Activated naive CD4-positive, alpha-beta T cell treated with anti-CD3 and anti-CD28 coated beads, Interleukin-2, amount 50 U/mL, for 24 hours (primary cell): ENCODE data around the gene OR5A2.
"Not testable (repeated sequence)": the region's sequence is repeated elsewhere in the genome, so short reads cannot be mapped to it uniquely, and the experiment has no call there.

Source experiments
- H3K27ac Mint-ChIP-seq: one replicate; pipeline ENCODE4 v1.8.0; 2021; ENCODE audit warnings: mild to moderate bottlenecking, mixed read lengths
- H3K27me3 Mint-ChIP-seq: one replicate; pipeline ENCODE4 v1.8.0; 2021; ENCODE audit warnings: mixed read lengths
- H3K36me3 Mint-ChIP-seq: one replicate; pipeline ENCODE4 v1.8.0; 2021; ENCODE audit warnings: mixed read lengths
- H3K4me1 Mint-ChIP-seq: one replicate; pipeline ENCODE4 v1.8.0; 2021; ENCODE audit warnings: mixed read lengths
- H3K4me3 Mint-ChIP-seq: one replicate; pipeline ENCODE4 v1.8.0; 2021; ENCODE audit warnings: mild to moderate bottlenecking, mixed read lengths
- H3K9me3 Mint-ChIP-seq: one replicate; pipeline ENCODE4 v1.8.0; 2021; ENCODE audit warnings: mixed read lengths

The OR5A2 gene

DNA sequence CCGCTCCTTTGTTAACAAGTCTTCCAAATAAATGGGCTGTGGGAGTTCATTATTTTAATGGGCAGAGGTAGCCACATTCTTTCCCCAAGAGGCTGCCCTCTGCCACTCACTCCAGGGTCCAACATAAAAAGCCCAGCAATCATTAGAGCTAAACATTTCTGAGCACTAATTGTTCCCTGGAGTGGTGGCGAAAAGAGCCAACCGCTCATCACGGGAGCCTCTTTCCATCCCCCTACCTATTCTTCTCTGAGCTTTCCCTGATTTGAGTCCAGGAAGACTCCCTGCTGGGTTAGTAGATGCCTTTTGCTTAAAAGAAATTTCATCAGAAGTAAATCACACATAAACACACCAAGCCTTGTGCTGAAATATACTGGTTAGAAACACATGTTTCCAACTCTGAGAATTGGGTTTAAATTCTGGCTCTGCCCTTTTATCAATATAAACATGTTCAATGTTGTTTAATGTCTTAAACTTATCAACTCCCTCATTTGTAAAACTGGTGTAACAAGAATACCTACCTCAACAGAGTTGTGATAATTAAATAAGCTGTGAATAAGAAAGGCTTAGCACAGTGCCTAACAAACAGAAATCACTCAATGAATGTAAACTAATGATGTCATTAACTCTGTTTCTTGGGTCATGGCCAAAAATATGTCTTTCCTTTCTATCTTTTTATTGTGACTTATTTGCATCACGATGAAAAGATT is at the start of gene OR5A2:
Gene OR5A2 (minus strand): TSS at position 53 of the 707 bp plus-strand sequence. CDS start 3,460 bp downstream, outside the sequence.
- Mint-ChIP-seq H3K27ac (no peak within 1 kb of the TSS), H3K4me1 (no peaks in the 10 kb centered on the region), H3K27me3 (peaks cover 6% of the 10 kb centered on the region), H3K9me3 (no peaks in the 10 kb centered on the region), H3K36me3 (no peaks in the 10 kb centered on the region), H3K4me3 (no peak within 1 kb of the TSS)

- Mint-ChIP-seq H3K36me3 (no peaks in the 10 kb centered on the region), H3K4me1 (no peaks in the 10 kb centered on the region), H3K27me3 (peaks cover 4% of the 10 kb centered on the region), H3K4me3 (no peak overlapping the region), H3K9me3 (no peaks in the 10 kb centered on the region), H3K27ac (no peak overlapping the region)
Measured at GRCh38 chr11:59475176-59475575, 49.0 kb upstream of the OR5A2 start.

DNA sequence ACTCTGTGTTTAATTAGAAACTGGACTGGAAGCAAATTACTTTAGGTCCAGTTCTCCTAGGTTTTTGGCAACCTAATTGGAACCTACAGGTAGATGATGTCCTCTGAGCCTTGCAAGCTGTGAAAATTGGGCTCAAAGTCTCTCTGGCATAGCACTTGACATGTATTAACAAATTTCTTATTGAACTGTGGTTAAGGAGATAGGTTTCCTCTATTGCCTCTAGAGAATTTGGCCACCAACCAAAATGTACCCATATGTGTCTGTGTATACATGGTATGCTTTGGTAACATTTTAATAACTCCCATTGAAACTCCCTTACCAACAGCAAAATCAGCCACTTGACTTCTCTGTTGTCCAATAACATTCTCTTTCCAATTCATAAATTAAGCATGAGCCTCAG is 46.8 kb upstream of the OR5A2 start, which contains the start of gene OR4D10:
Gene OR4D10 (plus strand): TSS at position 301 of the 400 bp plus-strand sequence. CDS start 4,115 bp downstream, outside the sequence.
- Mint-ChIP-seq H3K27ac (no peak within 1 kb of the TSS), H3K27me3 (peaks cover 8% of the 10 kb centered on the region), H3K4me1 (no peaks in the 10 kb centered on the region), H3K9me3 (no peaks in the 10 kb centered on the region), H3K4me3 (no peak within 1 kb of the TSS), H3K36me3 (no peaks in the 10 kb centered on the region)

GRCh38 chr11:59463190-59463641 is 37.0 kb upstream of the OR5A2 start:
- H3K27me3 Mint-ChIP-seq = peaks cover 11% of the 10 kb centered on the region
- H3K36me3 Mint-ChIP-seq = no peaks in the 10 kb centered on the region
- no peaks in the 10 kb centered on the region for H3K4me1 Mint-ChIP-seq
- no peak overlapping the region for H3K4me3 Mint-ChIP-seq
- no peak overlapping the region for H3K27ac Mint-ChIP-seq
- H3K9me3 Mint-ChIP-seq = no peaks in the 10 kb centered on the region

DNA sequence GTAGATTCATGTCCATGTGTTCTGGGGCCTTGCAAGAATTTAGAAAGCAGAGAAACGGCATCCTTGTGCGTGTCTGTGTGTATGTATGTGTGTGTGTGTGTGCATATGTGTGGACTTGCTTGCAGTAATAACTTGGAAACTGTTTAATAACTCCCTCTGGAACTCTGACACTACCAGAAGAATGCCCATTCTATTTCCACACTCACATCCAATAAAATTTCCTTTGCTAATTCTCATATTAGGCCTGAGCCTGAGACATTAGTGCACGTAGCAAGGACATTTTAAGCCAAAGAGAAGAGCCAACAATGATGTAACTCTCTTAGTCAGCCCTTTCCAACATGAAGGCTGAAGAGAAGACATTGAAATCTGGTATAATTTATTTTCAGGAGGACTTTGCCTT is 33.7 kb upstream of the OR5A2 start:
- peaks cover 10% of the 10 kb centered on the region for H3K27me3 Mint-ChIP-seq
- no peak overlapping the region for H3K4me3 Mint-ChIP-seq
- no peak overlapping the region for H3K27ac Mint-ChIP-seq
- no peaks in the 10 kb centered on the region for H3K4me1 Mint-ChIP-seq
- no peaks in the 10 kb centered on the region for H3K9me3 Mint-ChIP-seq
- no peaks in the 10 kb centered on the region for H3K36me3 Mint-ChIP-seq

DNA sequence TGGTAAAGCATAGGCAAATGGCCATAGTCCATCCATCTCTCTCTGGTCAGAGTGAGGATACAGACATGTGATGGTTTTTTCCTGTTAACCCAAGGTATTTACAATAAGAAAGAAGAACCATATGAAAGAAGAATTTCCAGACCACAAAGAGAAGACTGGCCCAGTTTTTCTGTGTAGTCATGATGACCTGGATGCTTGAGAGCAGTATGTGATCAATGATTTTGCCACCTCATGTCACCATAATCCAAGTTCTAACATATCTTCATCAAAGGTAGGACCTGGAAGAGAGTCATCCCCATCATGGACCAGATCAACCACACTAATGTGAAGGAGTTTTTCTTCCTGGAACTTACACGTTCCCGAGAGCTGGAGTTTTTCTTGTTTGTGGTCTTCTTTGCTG is 30.4 kb upstream of the OR5A2 start, which contains the start of gene OR4D6:
Gene OR4D6 (plus strand): TSS at position 301 of the 400 bp plus-strand sequence. CDS start 0 bp downstream, at position 301.
- Mint-ChIP-seq H3K4me3 (no peak within 1 kb of the TSS), H3K36me3 (no peaks in the 10 kb centered on the region), H3K27me3 (peaks cover 6% of the 10 kb centered on the region), H3K9me3 (no peaks in the 10 kb centered on the region), H3K4me1 (no peaks in the 10 kb centered on the region), H3K27ac (no peak within 1 kb of the TSS)

GRCh38 chr11:59448484-59448883 is 22.3 kb upstream of the OR5A2 start:
- Mint-ChIP-seq H3K27ac (no peak overlapping the region), H3K27me3 (peaks cover 2% of the 10 kb centered on the region), H3K9me3 (peaks cover 8% of the 10 kb centered on the region), H3K4me3 (no peak overlapping the region), H3K36me3 (no peaks in the 10 kb centered on the region), H3K4me1 (no peaks in the 10 kb centered on the region)

DNA sequence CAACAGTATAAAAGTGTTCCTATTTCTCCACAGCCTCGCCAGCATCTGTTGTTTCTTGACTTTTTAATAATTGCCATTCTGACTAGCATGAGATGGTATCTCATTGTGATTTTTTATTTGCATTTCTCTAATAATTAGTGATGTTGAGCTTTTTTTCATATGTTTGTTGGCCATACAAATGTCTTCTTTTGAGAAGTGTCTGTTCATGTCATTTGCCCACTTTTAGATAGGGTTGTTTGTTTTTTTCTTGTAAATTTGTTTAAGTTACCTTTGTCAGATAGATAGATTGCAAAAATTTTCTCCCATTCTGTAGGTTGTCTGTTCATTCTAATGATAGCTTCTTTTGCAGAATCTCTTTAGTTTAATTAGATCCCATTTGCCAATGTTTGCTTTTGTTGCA is 19.4 kb upstream of the OR5A2 start:
- H3K4me1 Mint-ChIP-seq, H3K27me3 Mint-ChIP-seq, H3K9me3 Mint-ChIP-seq, H3K4me3 Mint-ChIP-seq, H3K36me3 Mint-ChIP-seq, H3K27ac Mint-ChIP-seq: not testable (repeated sequence)

DNA sequence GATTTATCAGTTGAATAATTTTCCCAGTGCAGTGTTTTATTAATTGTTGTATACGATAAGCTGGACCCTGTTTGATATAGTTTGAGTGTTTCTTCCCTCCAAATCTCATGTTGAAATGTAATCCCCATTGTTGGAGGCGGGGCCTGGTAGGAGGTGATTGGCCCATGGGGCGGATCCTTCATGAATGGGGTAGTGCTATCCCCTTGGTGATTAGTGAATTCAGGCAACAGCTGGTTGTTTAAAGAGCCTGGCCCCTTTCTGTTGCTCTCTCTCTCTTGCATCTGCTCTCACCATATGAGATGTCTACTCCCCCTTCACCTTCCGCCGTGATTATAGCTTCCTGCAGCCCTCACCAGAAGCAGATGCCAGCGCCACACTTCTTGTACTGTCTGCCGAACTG is 11.6 kb upstream of the OR5A2 start:
- Mint-ChIP-seq H3K27ac (no peak overlapping the region), H3K36me3 (no peaks in the 10 kb centered on the region), H3K9me3 (no peaks in the 10 kb centered on the region), H3K4me1 (no peaks in the 10 kb centered on the region), H3K27me3 (peaks cover 2% of the 10 kb centered on the region), H3K4me3 (no peak overlapping the region)

DNA sequence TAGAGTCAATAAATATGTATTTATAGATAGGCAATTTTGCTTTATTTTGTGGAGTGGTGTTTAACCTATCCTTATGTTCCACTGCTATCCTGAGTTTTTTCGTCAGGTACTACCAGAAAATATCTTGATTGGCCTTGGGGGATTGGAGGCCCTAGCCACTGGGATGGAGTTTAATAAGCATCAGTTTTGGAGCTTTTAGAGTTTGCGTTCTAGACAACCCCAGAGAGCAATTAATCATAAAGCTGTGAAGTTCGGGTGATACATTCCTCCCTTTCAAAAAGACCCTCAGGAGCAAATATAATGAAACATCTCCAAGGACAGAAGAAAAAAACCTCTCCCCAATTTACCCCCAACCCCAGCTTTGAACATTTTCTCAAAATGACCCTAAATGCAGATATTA is 10.0 kb upstream of the OR5A2 start, which contains the start of gene OR5A1:
Gene OR5A1 (plus strand): TSS at position 301 of the 400 bp plus-strand sequence. CDS start 6,700 bp downstream, outside the sequence.
- no peaks in the 10 kb centered on the region for H3K36me3 Mint-ChIP-seq
- peaks cover 4% of the 10 kb centered on the region for H3K27me3 Mint-ChIP-seq
- H3K4me1 Mint-ChIP-seq = no peaks in the 10 kb centered on the region
- no peak within 1 kb of the TSS for H3K4me3 Mint-ChIP-seq
- no peak within 1 kb of the TSS for H3K27ac Mint-ChIP-seq
- H3K9me3 Mint-ChIP-seq = no peaks in the 10 kb centered on the region

- no peak overlapping the region for H3K27ac Mint-ChIP-seq
- no peaks in the 10 kb centered on the region for H3K36me3 Mint-ChIP-seq
- no peaks in the 10 kb centered on the region for H3K4me1 Mint-ChIP-seq
- H3K27me3 Mint-ChIP-seq = peaks cover 6% of the 10 kb centered on the region
- no peak overlapping the region for H3K4me3 Mint-ChIP-seq
- no peaks in the 10 kb centered on the region for H3K9me3 Mint-ChIP-seq
Measured at GRCh38 chr11:59429924-59430516, 3.8 kb upstream of the OR5A2 start.

GRCh38 chr11:59427068-59427382 is 812 bp upstream of the OR5A2 start:
- H3K36me3 Mint-ChIP-seq = no peaks in the 10 kb centered on the region
- no peaks in the 10 kb centered on the region for H3K4me1 Mint-ChIP-seq
- H3K4me3 Mint-ChIP-seq = no peak overlapping the region
- peaks cover 7% of the 10 kb centered on the region for H3K27me3 Mint-ChIP-seq
- H3K9me3 Mint-ChIP-seq = no peaks in the 10 kb centered on the region
- no peak overlapping the region for H3K27ac Mint-ChIP-seq

DNA sequence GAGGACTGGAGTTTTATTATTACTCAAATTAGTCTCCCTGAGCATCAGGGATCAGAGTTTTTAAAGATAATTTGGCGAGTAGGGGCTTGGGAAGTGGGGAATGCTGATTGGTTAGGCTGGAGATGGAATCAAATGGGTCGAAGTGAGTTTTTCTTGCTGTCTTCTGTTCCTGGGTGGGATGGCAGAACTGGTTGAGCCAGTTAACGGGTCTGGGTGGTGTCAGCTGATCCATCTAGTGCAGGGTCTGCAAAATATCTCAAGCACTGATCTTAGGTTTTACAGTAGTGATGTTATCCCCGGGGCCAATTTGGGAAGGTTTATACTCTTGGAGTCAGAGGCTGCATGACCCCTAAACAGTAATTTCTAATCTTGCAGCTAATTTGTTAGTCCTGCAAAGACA is 1.1 kb downstream of the OR5A2 start:
- Mint-ChIP-seq H3K4me3 (no peak overlapping the region), H3K27me3 (peaks cover 4% of the 10 kb centered on the region), H3K4me1 (no peaks in the 10 kb centered on the region), H3K27ac (no peak overlapping the region), H3K36me3 (no peaks in the 10 kb centered on the region), H3K9me3 (no peaks in the 10 kb centered on the region)

GRCh38 chr11:59423835-59424234 is 2.4 kb downstream of the OR5A2 start:
- Mint-ChIP-seq H3K9me3 (no peaks in the 10 kb centered on the region), H3K4me3 (no peak overlapping the region), H3K36me3 (no peaks in the 10 kb centered on the region), H3K27ac (no peak overlapping the region), H3K4me1 (no peaks in the 10 kb centered on the region), H3K27me3 (peaks cover 3% of the 10 kb centered on the region)

GRCh38 chr11:59418156-59418555 is 8.1 kb downstream of the OR5A2 start:
- Mint-ChIP-seq H3K27ac (no peak overlapping the region), H3K4me1 (no peaks in the 10 kb centered on the region), H3K27me3 (peaks cover 26% of the 10 kb centered on the region), H3K4me3 (no peak overlapping the region), H3K36me3 (no peaks in the 10 kb centered on the region), H3K9me3 (no peaks in the 10 kb centered on the region)

GRCh38 chr11:59417023-59417422 is 9.2 kb downstream of the OR5A2 start:
- Mint-ChIP-seq H3K27me3 (peaks cover 29% of the 10 kb centered on the region), H3K9me3 (no peaks in the 10 kb centered on the region), H3K27ac (no peak overlapping the region), H3K4me1 (no peaks in the 10 kb centered on the region), H3K36me3 (no peaks in the 10 kb centered on the region), H3K4me3 (no peak overlapping the region)
